GM12865 (cell line): ENCODE data around the gene PRKN.

Source experiments
- DNase-seq: peaks from one replicate; pipeline ENCODE4 v3.0.0; 2010; ENCODE audit warnings: low read depth
- H3K4me3 ChIP-seq: 2 replicates; pipeline ENCODE4 v1.5.1; 2011; ENCODE audit warnings: mild to moderate bottlenecking, low read depth, low read length, control low read depth
- CTCF ChIP-seq: IDR thresholded peaks from 2 replicates; pipeline ENCODE4 v1.5.1; 2011; ENCODE audit warnings: low read length, control low read depth, low read depth, inconsistent platforms; ENCODE audit not compliant: insufficient read depth; ENCODE audit errors: missing control alignments

PRKN gene

GRCh38 chr6:161542346-161542980, 1185.1 kb downstream of the PRKN start:
- TF ChIP-seq CTCF = no peak
- H3K4me3 ChIP-seq = no peak overlapping the region
- DNase-seq = no peak

GRCh38 chr6:161540532-161540931, 1187.0 kb downstream of the PRKN start:
- TF ChIP-seq CTCF = no peak
- DNase-seq = no peak
- no peak overlapping the region for H3K4me3 ChIP-seq

GRCh38 chr6:161536224-161536630, 1191.3 kb downstream of the PRKN start:
- DNase-seq = peak; percentile 66
- no peak overlapping the region for H3K4me3 ChIP-seq
- no peak for TF ChIP-seq CTCF

DNA sequence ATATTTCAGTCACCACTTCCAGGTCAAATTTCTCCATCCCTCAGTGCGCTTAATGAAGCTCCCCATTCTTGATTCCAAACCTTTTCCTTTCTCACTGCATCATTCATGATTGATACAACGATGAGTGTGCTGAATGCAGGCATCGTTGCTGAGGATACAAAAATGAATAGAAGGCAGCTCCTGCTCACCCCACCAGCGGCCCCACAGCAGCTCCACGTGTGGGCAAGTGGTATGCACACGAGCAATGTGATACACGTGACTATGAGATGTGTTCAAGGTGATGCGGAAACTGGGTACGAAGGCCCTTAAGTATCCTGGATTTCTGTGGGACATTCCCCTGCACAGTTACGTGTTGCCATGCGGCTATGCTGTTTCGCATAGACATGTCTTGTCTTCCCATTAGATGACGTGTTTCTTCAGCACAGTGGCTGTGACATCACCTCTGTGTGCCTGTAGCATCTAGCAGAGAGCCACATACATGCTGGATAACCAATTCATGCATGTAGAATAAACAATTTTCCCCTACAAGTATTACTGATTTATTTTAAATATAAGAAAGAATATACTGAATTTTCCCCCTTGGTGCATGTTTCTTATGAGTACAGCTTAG, 1193.2 kb downstream of the PRKN start:
- TF ChIP-seq CTCF = no peak
- no peak overlapping the region for H3K4me3 ChIP-seq
- no peak for DNase-seq

DNA sequence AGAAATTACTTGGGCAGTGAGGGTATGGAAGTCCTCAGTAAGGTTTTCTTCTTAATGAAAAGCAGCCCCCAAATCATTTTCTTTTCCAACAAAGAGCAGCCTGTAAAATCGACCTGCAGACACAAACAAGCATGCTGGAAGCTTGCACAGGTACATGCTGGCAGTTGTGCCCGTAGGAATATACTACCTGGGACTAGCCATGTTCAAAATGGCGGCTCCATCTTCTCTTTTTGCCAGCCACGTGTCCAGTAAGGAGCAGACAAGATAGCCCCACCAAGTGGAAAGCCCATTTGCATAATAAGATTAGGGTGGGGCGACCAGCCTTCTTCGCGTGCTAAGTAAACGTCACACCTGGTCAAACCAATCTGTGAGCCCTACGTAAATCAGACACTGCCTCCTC, 1194.3 kb downstream of the PRKN start:
- no peak overlapping the region for H3K4me3 ChIP-seq
- no peak for TF ChIP-seq CTCF
- DNase-seq = no peak

DNA sequence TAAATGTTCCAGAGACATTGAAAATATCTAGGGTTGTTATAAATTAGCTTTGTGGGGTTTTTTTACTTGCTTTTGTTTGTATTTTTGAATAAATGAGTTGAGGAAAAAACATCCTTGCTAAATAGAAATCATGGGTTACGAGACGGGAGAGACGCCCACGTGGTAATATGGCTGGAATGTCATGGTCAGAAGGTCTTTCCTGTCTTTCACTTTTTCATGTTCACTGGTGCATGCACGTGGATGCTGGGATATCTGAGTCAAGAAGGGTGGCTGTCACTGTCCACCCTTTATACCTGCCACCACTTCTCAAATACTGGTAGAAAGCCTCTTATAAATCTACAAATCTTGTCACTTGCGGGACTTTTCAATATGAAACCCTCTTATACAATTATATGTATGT, 1195.0 kb downstream of the PRKN start:
- no peak for TF ChIP-seq CTCF
- no peak for DNase-seq
- H3K4me3 ChIP-seq = no peak overlapping the region

DNA sequence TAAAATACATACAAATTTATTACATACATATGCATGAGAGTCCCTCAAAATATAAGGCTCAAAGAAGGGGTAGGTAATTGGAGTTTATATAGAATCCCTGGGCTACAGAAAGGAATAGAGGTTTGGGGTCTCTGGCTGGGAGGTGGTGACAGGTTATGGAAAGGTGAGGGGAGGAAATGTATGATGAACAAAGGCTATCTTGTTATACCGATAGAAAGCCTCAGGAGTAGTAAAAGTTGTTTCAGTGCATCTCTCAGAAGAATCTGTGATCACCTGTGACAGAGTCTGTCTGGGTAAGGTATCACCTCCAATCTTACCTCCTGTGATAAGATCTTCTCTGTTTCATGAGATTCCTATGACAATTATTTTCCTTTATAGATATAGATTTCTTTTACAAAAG, 1200.8 kb downstream of the PRKN start:
- DNase-seq = no peak
- no peak overlapping the region for H3K4me3 ChIP-seq
- TF ChIP-seq CTCF = no peak
